GM21447 (cell line): ENCODE measurements around the gene PLXDC1.

Experiments used
- ATAC-seq: cut with Tn5 transposase; IDR thresholded peaks from one replicate; pipeline ENCODE4 v1.9.1; 2021; ENCODE audit not compliant: unreplicated experiment

PLXDC1 gene

DNA sequence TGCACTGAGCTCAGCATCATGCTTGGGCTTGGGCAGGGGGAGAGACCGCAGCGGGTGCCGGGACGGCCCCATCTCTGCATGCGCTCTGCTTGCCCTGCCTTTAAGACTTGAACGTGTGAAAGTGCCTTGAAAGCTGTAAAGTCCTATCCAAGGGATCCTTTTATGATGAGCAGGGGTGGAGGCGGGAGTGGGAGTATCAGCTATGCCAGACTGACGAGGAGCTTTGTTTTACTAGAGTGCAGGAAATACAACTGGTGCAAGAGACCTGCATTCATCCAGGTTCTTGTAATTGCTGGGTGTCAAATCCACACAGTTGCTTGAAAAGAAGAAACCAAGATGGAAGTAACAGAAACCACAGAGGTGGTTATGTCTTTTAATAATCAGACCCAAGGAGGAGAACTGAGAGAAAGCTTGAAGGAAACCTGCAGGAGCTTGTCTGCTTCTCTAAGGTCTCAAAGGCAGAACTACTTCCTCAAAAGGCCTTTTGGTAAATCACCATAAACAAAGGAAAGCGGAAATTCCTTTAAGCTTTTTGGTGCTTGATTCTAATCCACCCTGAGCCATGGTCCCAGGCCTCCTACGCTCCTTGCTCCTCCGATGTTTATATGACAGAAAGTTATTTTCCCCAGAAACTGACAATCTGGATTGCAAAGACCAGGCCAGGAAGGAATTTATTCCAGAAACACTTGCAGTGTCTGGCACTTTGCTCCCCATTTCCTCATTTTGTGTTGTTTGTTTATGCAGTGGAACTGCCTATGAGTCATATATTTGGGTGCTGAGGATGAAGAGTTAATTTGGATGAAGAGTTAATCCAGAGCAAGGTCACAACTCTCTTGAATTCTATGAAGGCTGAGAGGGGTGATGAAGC is 132.9 kb downstream of the PLXDC1 start:
- ATAC-seq = no peak

DNA sequence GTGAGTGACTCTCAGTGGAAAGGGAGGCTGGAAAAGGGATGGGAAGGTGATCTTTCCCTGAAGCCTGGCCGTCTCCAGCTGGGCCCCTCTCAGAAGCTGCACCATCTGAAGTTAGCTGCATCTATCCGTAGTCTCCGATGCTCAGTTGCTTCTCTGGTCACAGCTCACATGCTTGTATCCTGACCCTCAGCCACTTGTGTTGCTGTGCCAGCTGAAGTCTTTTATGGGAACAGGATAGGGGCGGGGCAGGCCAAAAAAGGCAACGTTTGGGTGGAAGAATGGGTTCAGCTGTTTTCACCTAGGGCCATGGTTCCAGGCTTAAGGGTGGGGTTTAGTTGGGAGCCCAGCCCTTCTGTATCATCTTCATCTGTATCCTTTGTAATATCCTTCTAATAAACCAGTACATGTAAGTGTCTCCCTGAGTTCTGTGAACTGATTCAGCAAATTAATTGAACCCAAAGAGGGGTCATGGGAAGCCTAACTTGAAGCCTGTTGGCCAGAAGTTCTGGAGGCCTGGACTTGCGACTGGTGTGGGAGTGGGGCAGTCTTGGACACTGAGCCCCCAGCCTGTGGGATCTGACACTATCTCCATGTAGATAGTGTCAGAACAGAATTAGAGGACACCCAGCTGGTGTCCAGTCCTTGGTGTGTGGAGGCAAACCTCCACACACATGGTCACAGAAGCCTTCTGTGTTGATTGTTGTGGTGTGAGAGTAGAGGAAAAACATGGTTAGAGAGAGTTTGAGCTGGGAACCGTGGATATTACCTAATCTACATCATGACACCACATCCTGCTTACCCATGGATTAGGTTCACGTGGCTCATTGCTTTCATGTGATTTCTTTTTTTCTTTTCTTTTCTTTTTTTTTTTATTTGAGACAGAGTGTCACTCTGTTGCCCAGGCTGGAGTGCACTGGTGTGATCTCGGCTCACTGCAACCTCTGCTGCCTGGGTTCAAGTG is 135.0 kb downstream of the PLXDC1 start:
- no peak for ATAC-seq

- ATAC-seq = no peak
Observed at GRCh38 chr17:39015546-39015935, 135.9 kb downstream of the PLXDC1 start.

GRCh38 chr17:39014795-39015545 is 136.5 kb downstream of the PLXDC1 start:
- no peak for ATAC-seq

DNA sequence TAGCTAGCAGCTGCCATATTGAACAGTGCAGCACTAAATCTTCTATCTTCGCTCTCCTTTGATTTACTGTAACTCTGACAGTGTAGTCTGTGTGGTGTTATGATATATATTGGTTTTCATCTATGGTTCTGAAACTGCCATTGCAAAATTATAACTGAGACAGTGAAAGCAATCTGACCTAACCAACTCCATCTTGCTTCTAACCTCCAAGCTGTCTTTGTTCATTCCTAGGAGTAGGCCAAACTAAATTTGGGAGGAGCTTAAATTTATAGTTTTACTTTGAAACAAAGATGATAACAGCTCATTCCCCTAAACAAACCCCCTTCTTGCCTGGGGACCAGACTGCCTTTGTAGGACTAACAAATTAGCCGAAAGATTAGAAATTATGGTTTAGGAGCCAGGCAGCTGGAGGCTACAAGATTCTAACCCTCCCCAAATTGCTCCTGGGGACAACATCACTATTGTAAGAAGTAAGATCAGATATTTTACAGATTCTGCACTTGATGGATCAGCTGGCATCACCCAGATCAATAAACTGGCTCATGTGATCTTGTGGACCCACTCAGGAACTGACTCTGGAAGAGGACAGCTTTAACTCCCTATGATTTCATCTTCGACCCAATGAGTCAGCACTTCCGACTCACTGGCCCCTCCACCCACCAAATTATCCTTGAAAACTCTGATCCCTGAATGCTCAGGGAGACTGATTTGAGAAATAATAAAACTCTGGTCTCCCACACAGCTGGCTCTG is 137.2 kb downstream of the PLXDC1 start:
- ATAC-seq = no peak
